Measurements from ENCODE around the gene YPEL5. TPM values are rescaled to one million over a fixed set of nuclear protein-coding genes. Genes with fewer than 3 reads are reported as not detected.
A peak's percentile ranks its signal among the peaks of the same experiment; 100 is the strongest.

YPEL5 gene
- total and polyA plus RNA-seq, 2 donors from 2014 or later, result 102 to 109 TPM

DNA sequence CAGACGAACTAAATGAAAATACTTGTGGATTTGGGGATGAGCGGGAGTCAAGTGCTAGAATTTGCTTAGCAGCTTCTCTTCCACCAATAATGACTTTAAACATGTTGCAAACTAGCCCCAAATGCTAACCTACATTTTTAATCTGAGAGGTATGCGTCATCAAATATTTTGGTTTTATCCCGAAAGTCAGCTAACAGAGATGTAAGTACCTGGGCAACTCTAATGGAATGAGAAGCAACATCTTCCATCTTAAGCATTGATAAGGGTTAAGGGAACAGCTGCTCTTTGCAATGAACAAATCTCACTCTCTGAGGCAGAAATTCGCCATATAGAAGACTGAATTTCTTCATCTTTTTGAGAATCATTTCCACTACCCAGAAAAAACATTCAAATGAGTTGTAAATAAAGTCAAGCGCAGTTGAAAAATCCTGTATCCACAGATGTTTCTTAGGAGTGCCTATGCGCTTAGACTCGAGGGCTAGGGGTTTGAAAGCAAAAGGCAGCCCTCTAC is 926 bp upstream of the YPEL5 start:
- H3K4me3 ChIP-seq (ENCODE audit: low read length in 3 of 3), result peak overlapping the region; percentile 60 to 77 (median 69)
- peak overlapping the region; percentile 8 to 87 for H3K27ac ChIP-seq (ENCODE audit: low read depth in 2 of 2, low read length in 2 of 2)
- peaks cover 3 to 13% (median 11%) of the 10 kb centered on the region in 3 donors for H3K4me1 ChIP-seq (ENCODE audit: control insufficient read depth in 2 of 3, insufficient read depth in 2 of 3, low read depth in 1 of 3, low read length in 3 of 3)
- intact Hi-C loops (cut with DNase I), result no loop called here
- H3K9ac ChIP-seq (ENCODE audit: low read length in 3 of 3), result peak overlapping the region; percentile 53 to 74 (median 60)
- H3K36me3 ChIP-seq (ENCODE audit: control insufficient read depth in 2 of 3, insufficient read depth in 3 of 3, low read length in 3 of 3), result no peaks in the 10 kb centered on the region
- TF ChIP-seq, protein P1, sequence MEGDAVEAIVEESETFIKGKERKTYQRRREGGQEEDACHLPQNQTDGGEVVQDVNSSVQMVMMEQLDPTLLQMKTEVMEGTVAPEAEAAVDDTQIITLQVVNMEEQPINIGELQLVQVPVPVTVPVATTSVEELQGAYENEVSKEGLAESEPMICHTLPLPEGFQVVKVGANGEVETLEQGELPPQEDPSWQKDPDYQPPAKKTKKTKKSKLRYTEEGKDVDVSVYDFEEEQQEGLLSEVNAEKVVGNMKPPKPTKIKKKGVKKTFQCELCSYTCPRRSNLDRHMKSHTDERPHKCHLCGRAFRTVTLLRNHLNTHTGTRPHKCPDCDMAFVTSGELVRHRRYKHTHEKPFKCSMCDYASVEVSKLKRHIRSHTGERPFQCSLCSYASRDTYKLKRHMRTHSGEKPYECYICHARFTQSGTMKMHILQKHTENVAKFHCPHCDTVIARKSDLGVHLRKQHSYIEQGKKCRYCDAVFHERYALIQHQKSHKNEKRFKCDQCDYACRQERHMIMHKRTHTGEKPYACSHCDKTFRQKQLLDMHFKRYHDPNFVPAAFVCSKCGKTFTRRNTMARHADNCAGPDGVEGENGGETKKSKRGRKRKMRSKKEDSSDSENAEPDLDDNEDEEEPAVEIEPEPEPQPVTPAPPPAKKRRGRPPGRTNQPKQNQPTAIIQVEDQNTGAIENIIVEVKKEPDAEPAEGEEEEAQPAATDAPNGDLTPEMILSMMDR (IDR thresholded peaks at IDR 0.05; ENCODE audit: borderline replicate concordance, extremely low read depth, insufficient read depth), result no peak
- H3K27me3 ChIP-seq (ENCODE audit: control insufficient read depth, insufficient read depth, low read length), result no peaks in the 10 kb centered on the region
- H3K9me3 ChIP-seq (ENCODE audit: control insufficient read depth in 2 of 3, insufficient read depth in 1 of 3, low read length in 3 of 3), result no peaks in the 10 kb centered on the region
- DNase-seq, result no peak
- FAIRE-seq, result no peak

DNA sequence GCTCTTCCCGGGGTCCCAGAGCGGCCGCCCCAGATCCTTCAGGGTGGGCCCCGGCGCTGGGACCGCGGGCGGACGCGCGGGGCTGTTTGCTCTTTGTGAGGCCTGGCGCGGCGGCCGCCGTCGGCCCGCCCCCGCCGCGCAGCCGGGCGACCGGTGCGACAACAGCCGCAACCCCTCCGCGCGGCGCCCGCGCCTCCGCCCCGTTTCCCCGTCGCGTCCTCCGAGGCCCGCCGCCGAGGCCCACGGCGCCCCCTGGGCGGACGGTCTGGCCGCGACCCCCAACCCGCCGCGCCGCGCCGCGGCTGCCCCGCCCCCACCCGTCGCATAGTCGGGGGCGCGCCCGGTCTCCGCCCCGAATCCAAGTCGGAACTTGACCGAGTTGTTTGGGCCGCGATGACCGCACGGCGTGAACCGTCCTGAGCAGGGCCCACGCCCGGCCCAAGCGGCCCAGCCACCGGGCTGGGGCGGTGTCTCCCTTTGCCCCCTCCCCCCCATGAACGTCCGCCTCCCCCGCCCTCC is 448 bp downstream of the YPEL5 start:
- Histone ChIP-seq H3K27me3 (ENCODE audit: control insufficient read depth, insufficient read depth, low read length) (no peaks in the 10 kb centered on the region), H3K27ac (ENCODE audit: low read depth in 2 of 2, low read length in 2 of 2) (peak overlapping the region; percentile 95 to 97), H3K36me3 (ENCODE audit: control insufficient read depth in 2 of 3, insufficient read depth in 3 of 3, low read length in 3 of 3) (no peaks in the 10 kb centered on the region), H3K4me3 (ENCODE audit: low read length in 3 of 3) (peak overlapping the region in 2 of 3 donors; percentile 59 to 69), H3K9me3 (ENCODE audit: control insufficient read depth in 2 of 3, insufficient read depth in 1 of 3, low read length in 3 of 3) (no peaks in the 10 kb centered on the region), H3K4me1 (ENCODE audit: control insufficient read depth in 2 of 3, insufficient read depth in 2 of 3, low read depth in 1 of 3, low read length in 3 of 3) (peaks cover 3 to 17% (median 12%) of the 10 kb centered on the region in 3 donors), H3K9ac (ENCODE audit: low read length in 3 of 3) (peak overlapping the region in 2 of 3 donors; percentile 75 to 81)
- TF ChIP-seq, protein P1 (IDR thresholded peaks at IDR 0.05; ENCODE audit: borderline replicate concordance, extremely low read depth, insufficient read depth), result no peak
- no peak for FAIRE-seq
- intact Hi-C loops (cut with DNase I), result no loop called here
- DNase-seq, result no peak

DNA sequence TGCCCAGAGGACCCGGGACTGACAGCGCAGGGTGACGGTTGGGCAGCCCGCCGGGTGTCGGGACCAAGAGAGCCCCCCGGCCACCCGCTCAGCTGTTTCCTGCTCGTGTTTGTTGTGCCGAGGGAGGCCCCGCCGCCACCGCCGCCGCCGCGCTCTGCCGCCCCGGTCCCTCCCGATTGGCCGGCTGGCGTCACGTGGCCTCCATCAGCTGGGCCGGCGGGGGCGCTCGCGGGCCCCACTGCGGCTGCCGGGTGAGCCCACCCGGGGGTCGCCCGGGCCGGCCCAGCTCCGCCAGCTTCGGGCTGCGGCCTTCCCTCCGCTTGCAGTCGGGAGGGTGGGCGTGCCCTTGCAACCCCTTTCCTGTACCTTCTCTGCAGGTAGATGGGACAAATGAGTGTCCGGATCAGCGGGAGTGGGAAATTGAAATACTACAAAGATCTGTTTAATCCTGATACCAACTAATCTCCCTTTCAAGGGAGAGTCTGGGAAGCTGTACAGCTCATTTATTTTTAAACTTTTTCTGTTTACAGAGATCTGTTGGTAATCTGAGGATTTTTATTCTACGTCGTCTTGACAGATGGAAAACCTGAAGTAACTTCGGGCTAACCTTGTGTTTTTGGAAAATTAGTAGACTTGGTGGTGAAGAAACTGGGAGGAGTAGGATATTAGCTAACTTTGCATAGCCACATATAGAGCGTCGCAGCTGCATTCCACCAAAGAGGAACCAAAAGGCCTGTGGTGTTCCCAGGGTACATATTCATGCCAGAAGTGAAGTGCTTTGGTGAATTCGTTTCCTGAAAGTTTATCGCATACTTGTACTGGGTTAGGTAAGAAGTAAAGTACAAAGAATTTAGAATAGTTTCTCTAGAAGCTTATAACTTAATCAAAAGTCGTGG is 1.2 kb downstream of the YPEL5 start:
- FAIRE-seq, result no peak
- intact Hi-C loops (cut with DNase I), result no loop called here
- no peaks in the 10 kb centered on the region for H3K9me3 ChIP-seq (ENCODE audit: control insufficient read depth in 2 of 3, insufficient read depth in 1 of 3, low read length in 3 of 3)

More for the DNA sequence above, 1.2 kb downstream of the YPEL5 start:
- Histone ChIP-seq H3K36me3 (ENCODE audit: control insufficient read depth in 2 of 3, insufficient read depth in 3 of 3, low read length in 3 of 3) (no peaks in the 10 kb centered on the region), H3K27me3 (ENCODE audit: control insufficient read depth, insufficient read depth, low read length) (no peaks in the 10 kb centered on the region), H3K9ac (ENCODE audit: low read length in 3 of 3) (peak overlapping the region in 2 of 3 donors; percentile 38 to 64), H3K4me1 (ENCODE audit: control insufficient read depth in 2 of 3, insufficient read depth in 2 of 3, low read depth in 1 of 3, low read length in 3 of 3) (peaks cover 3 to 17% (median 12%) of the 10 kb centered on the region in 3 donors), H3K27ac (ENCODE audit: low read depth in 2 of 2, low read length in 2 of 2) (peak overlapping the region; percentile 90 to 95), H3K4me3 (ENCODE audit: low read length in 3 of 3) (peak overlapping the region; percentile 58 to 74 (median 69))
- TF ChIP-seq, protein P1 (IDR thresholded peaks at IDR 0.05; ENCODE audit: borderline replicate concordance, extremely low read depth, insufficient read depth), result peak; percentile 39
- DNase-seq, result peak; percentile 83 to 95 (median 92)

Data from kidney (tissue), 14 donors.